T-helper 1 cell treated with Interleukin-12 subunit alpha and Interleukin-12 subunit beta and Interleukin-4 antibody, amounts not matched to agents 30 ng/mL and 1 ng/mL, for 36 hours (primary cell): ENCODE data around the gene SH3BGRL3. TPM values are rescaled to one million over a fixed set of nuclear protein-coding genes. Genes with fewer than 3 reads are reported as not detected.

Source experiments
- intact Hi-C: fragments of 100-400 bp; cut with micrococcal nuclease; formaldehyde crosslinking; loops from one replicate; pipeline ENCODE4 v1.15.1; 2024
- total RNA-seq: library from RNA; stranded (reverse); gene quantifications from 2 replicates; pipeline ENCODE4 v1.2.3, GENCODE V29; 2022

SH3BGRL3 gene
- total RNA-seq, 1 donor from 2014 or later = 739 TPM

- intact Hi-C loops = loop anchor here (1.0 to 5.0 kb wide), 7 partner anchors 8 to 171 kb away; partner anchors contain the start of gene CEP85
Observed at GRCh38 chr1:26276432-26276838, 3.5 kb upstream of the SH3BGRL3 start.

GRCh38 chr1:26277261-26277661 is 2.6 kb upstream of the SH3BGRL3 start:
- intact Hi-C loops = loop anchor here (5.0 kb wide), 1 partner anchor 150 kb away; no protein-coding TSS in a partner anchor

- intact Hi-C loops = loop anchor here (5.0 kb wide), 1 partner anchor 150 kb away; no protein-coding TSS in a partner anchor
Observed at GRCh38 chr1:26277719-26278118, 2.2 kb upstream of the SH3BGRL3 start.

- intact Hi-C loops = loop anchor here (5.0 kb wide), 1 partner anchor 151 kb away; no protein-coding TSS in a partner anchor
Observed at GRCh38 chr1:26278303-26278702, 1.6 kb upstream of the SH3BGRL3 start.

- intact Hi-C loops = loop anchor here (1.0 to 5.0 kb wide), 2 partner anchors 27 to 152 kb away; partner anchors contain the start of gene UBXN11
Observed at GRCh38 chr1:26278724-26279455, 996 bp upstream of the SH3BGRL3 start.

GRCh38 chr1:26280333-26281042 is 602 bp downstream of the SH3BGRL3 start:
- intact Hi-C loops = loop anchor here (10.0 kb wide), 2 partner anchors 264 to 414 kb away; partner anchors contain the start of gene ARID1A

GRCh38 chr1:26281091-26281958 is 1.4 kb downstream of the SH3BGRL3 start:
- intact Hi-C loops = loop anchor here (10.0 kb wide), 2 partner anchors 263 to 413 kb away; partner anchors contain the start of gene ARID1A

- intact Hi-C loops = loop anchor here (10.0 kb wide), 2 partner anchors 263 to 413 kb away; partner anchors contain the start of gene ARID1A
Observed at GRCh38 chr1:26281971-26282370, 2.1 kb downstream of the SH3BGRL3 start.

- intact Hi-C loops = loop anchor here (10.0 kb wide), 2 partner anchors 262 to 412 kb away; partner anchors contain the start of gene ARID1A
Observed at GRCh38 chr1:26282401-26282918, 2.6 kb downstream of the SH3BGRL3 start.

GRCh38 chr1:26283279-26283853 is 3.5 kb downstream of the SH3BGRL3 start:
- intact Hi-C loops = loop anchor here (10.0 kb wide), 2 partner anchors 261 to 411 kb away; partner anchors contain the start of gene ARID1A

GRCh38 chr1:26283871-26284596 is 4.1 kb downstream of the SH3BGRL3 start:
- intact Hi-C loops = loop anchor here (1.0 to 10.0 kb wide), 6 partner anchors 8 to 411 kb away; partner anchors contain the start of genes ARID1A, CEP85 and HMGN2

- intact Hi-C loops = loop anchor here (1.0 to 10.0 kb wide), 7 partner anchors 8 to 410 kb away; partner anchors contain the start of genes ARID1A, CEP85 and HMGN2
Observed at GRCh38 chr1:26284597-26285347, 4.9 kb downstream of the SH3BGRL3 start.

- intact Hi-C loops = loop anchor here (1.0 to 10.0 kb wide), 5 partner anchors 51 to 409 kb away; partner anchors contain the start of genes ARID1A, CEP85 and HMGN2
Observed at GRCh38 chr1:26285366-26286063, 5.6 kb downstream of the SH3BGRL3 start.

GRCh38 chr1:26286064-26286416 is 6.2 kb downstream of the SH3BGRL3 start:
- intact Hi-C loops = loop anchor here (10.0 kb wide), 2 partner anchors 259 to 409 kb away; partner anchors contain the start of gene ARID1A

GRCh38 chr1:26287033-26287711 is 7.3 kb downstream of the SH3BGRL3 start:
- intact Hi-C loops = loop anchor here (1.0 to 10.0 kb wide), 5 partner anchors 20 to 408 kb away; partner anchors contain the start of gene ARID1A

GRCh38 chr1:26287811-26288210 is 7.9 kb downstream of the SH3BGRL3 start:
- intact Hi-C loops = loop anchor here (1.0 to 10.0 kb wide), 6 partner anchors 19 to 407 kb away; partner anchors contain the start of gene ARID1A
